GM12878 (cell line): ENCODE data around the gene LTB. TPM values are rescaled to one million over a fixed set of nuclear protein-coding genes. Genes with fewer than 3 reads are reported as not detected.

Source experiments
- ATAC-seq: fragments of 200-7000 bp; cut with Tn5 transposase; 3 replicates; pipeline ENCODE4 v1.9.1; 2020; ENCODE audit warnings: mild to moderate bottlenecking, moderate library complexity
- BruUV-seq: library from RNA; stranded (reverse); fragments of 400-500 nt; replicated peaks from 2 replicates; lab custom pipeline; 2021; lab: Mats Ljungman, UMichigan
- CTCF ChIA-PET: fragments of 300-600 bp; sonication (Branson Sonifier 250); formaldehyde crosslinking; extraction: SDS; loops from one replicate; lab custom pipeline; 2021; ENCODE audit warnings: inconsistent platforms; lab: Yijun Ruan, JAX
- POLR2A ChIA-PET: fragments of 350-600 bp; formaldehyde crosslinking; extraction: SDS; loops from one replicate; lab custom pipeline; 2021; ENCODE audit warnings: inconsistent platforms; lab: Charles Lee
- RAD21 ChIA-PET: fragments of 300-600 bp; sonication (Branson Sonifier 250); formaldehyde crosslinking; loops from one replicate; lab custom pipeline; 2023; ENCODE audit warnings: antibody characterized with exemption; ENCODE audit not compliant: unreplicated experiment; lab: Charles Lee
- SMC1A ChIA-PET: fragments of 300-600 bp; sonication (Branson Sonifier 250); formaldehyde crosslinking; loops from one replicate; lab custom pipeline; 2023; ENCODE audit not compliant: unreplicated experiment, uncharacterized antibody; lab: Charles Lee
- DNase-seq: peaks from one replicate; pipeline ENCODE4 v3.0.0-alpha.2; 2011; ENCODE audit warnings: low read depth, low spot score
- FAIRE-seq: peaks from 3 replicates; lab custom pipeline; 2011; peaks lifted over from hg19 to GRCh38; lab: Jason Lieb, UNC
- H2AFZ ChIP-seq: 2 replicates; pipeline ENCODE4 v1.6.0; 2011; ENCODE audit warnings: low read depth, low read length, control low read depth; ENCODE audit not compliant: control insufficient read depth
- H3K27ac ChIP-seq: 2 replicates; pipeline ENCODE4 v1.5.1; 2011; ENCODE audit warnings: control low read depth; ENCODE audit not compliant: control insufficient read depth, insufficient read depth
- H3K27me3 ChIP-seq, 2 experiments: replicated peaks in 1 of 2; 2 replicates each; pipeline versions ENCODE4 v1.6.0 to v1.6.1; 2011; ENCODE audit warnings: low read length in 1 of 2; ENCODE audit not compliant: control insufficient read depth in 2 of 2, insufficient read depth in 2 of 2
- H3K36me3 ChIP-seq, 2 experiments: 2 replicates each; pipeline ENCODE4 v1.5.1; 2011; ENCODE audit warnings: low read length in 1 of 2; ENCODE audit not compliant: control insufficient read depth in 2 of 2, insufficient read depth in 2 of 2
- H3K4me1 ChIP-seq: 2 replicates; pipeline ENCODE4 v1.6.1; 2011; ENCODE audit warnings: mild to moderate bottlenecking, low read length, moderate library complexity, mixed read lengths; ENCODE audit not compliant: control insufficient read depth, insufficient read depth
- H3K4me2 ChIP-seq: 2 replicates; pipeline ENCODE4 v1.6.0; 2011; ENCODE audit warnings: control low read depth; ENCODE audit not compliant: control insufficient read depth, insufficient read depth
- H3K4me3 ChIP-seq: fragments of 200-600 bp; sonication (generic); 2 replicates; pipeline ENCODE4 v1.5.1; 2016
- H3K79me2 ChIP-seq: 2 replicates; pipeline ENCODE4 v1.6.0; 2011; ENCODE audit warnings: low read length; ENCODE audit not compliant: control insufficient read depth, insufficient read depth
- H3K9ac ChIP-seq: 2 replicates; pipeline ENCODE4 v1.8.0; 2011; ENCODE audit warnings: low read length, control low read depth, mixed read lengths; ENCODE audit not compliant: control insufficient read depth, insufficient read depth
- H3K9me3 ChIP-seq: replicated peaks from 3 replicates; pipeline ENCODE4 v1.5.1; 2011; ENCODE audit warnings: mild to moderate bottlenecking, low read length; ENCODE audit not compliant: control insufficient read depth, insufficient read depth
- H4K20me1 ChIP-seq: 2 replicates; pipeline ENCODE4 v1.6.0; 2011; ENCODE audit not compliant: control insufficient read depth, insufficient read depth
- BCL11A ChIP-seq: IDR thresholded peaks from 2 replicates; pipeline ENCODE4 v1.6.1; 2011; ENCODE audit warnings: low read depth, low read length
- HDGF ChIP-seq: fragments of 450-650 bp; IDR thresholded peaks from 2 replicates; pipeline ENCODE4 v1.6.1; 2016; ENCODE audit warnings: antibody characterized with exemption
- POLR2AphosphoS2 ChIP-seq: IDR thresholded peaks from 2 replicates; pipeline ENCODE4 v1.6.1; 2011; ENCODE audit warnings: low read depth, mild to moderate bottlenecking, low read length, improper control_type of control experiment, moderate library complexity
- RBBP5 ChIP-seq: fragments of 200-600 bp; sonication (generic); conservative IDR thresholded peaks from 2 replicates; pipeline ENCODE4 v1.6.1; 2016
- RELB ChIP-seq: fragments of 450-650 bp; IDR thresholded peaks from 2 replicates; pipeline ENCODE4 v1.6.1; 2017; ENCODE audit warnings: low read depth, mild to moderate bottlenecking, moderate library complexity
- TAF1 ChIP-seq: IDR thresholded peaks from 2 replicates; pipeline ENCODE4 v1.6.1; 2011; ENCODE audit warnings: mild to moderate bottlenecking, low read depth, low read length, borderline replicate concordance
- YY1 ChIP-seq: IDR thresholded peaks from 2 replicates; pipeline ENCODE4 v1.6.1; 2011; ENCODE audit warnings: low read depth, mild to moderate bottlenecking, low read length
- ZBED1 ChIP-seq: IDR thresholded peaks from 2 replicates; pipeline ENCODE4 v1.6.1; 2016; ENCODE audit warnings: borderline replicate concordance
- ZNF622 ChIP-seq: fragments of 450-650 bp; IDR thresholded peaks from 2 replicates; pipeline ENCODE4 v1.6.1; 2017; ENCODE audit warnings: mild to moderate bottlenecking, inconsistent platforms
- WGBS: methylation state at CpG from one replicate; pipeline ENCODE4 v1.1.6; 2016; ENCODE audit warnings: low lambda C conversion rate; ENCODE audit not compliant: insufficient replicate concordance, insufficient coverage; ENCODE audit errors: missing lambda C conversion rate; 5-methylcytosine and 5-hydroxymethylcytosine counted together
- in situ Hi-C: fragments of 300-500 bp; cut with MboI; formaldehyde crosslinking; loops from 9 replicates; pipeline ENCODE4 v1.14.3; 2018; ENCODE audit warnings: mixed read lengths
- intact Hi-C: fragments of 100-400 bp; cut with micrococcal nuclease; formaldehyde crosslinking; loops from one replicate; pipeline ENCODE4 v1.14.2; 2022; ENCODE audit not compliant: unreplicated experiment
- polyA plus RNA-seq, 11 experiments: library from polyadenylated mRNA; depleted of rRNA in 4 of 11; unstranded in 6 of 11; stranded (reverse) in 5 of 11; fragments of >200 nt; fragmentation: Nextera tagmentation in 4 of 11; fragmentation: Illumina TruSeq in 1 of 11; extraction: Ambion mirVana in 4 of 11; extraction: Trizol in 1 of 11; gene quantifications; 1 replicate in 1 of 11; 2 replicates in 10 of 11; pipeline versions ENCODE4 v1.2.1 to v1.2.3, GENCODE V29; 2011 to 2016; ENCODE audit warnings: inconsistent platforms in 2 of 11, missing spikeins in 2 of 11, low read depth in 1 of 11
- total RNA-seq, 4 experiments: library from RNA; depleted of rRNA in 3 of 4; stranded (reverse); fragments of >200 nt in 3 of 4; fragmentation: Illumina TruSeq in 1 of 4; extraction: Trizol in 1 of 4; gene quantifications; 2 replicates each; pipeline versions ENCODE4 v1.2.1 to v1.2.3, GENCODE V29; 2013 to 2021

Gene LTB
- total and polyA plus RNA-seq, 10 of the 15 experiments (the other 5 are each of a cell fraction or from before 2014, with no cell fraction given): 0.71 to 74.3 (median 20.0) TPM

DNA sequence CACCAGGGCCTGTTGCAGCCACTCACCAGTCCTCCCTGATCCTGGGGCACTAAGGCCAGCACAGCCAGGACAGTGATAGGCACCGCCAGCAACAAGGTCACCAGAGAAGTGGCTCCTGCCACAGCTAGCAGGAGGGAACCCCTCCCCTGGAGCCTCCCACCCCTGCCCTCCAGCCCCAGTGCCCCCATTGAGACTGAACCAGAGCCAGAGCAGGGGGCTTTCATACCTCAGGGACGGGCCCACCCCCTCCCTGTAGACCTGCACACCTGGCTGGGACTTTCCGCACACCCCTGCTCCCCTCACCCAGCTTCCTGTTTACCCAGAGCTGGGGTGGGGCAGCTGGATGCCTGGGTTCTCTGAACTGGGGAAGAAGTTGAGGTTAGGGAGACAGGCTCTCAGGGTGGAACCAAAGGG is at the start of gene LTB (continued):
- 0 out of 2 replicates have a peak, but pooled peaks have one; percentile 16 for TF ChIP-seq YY1
- 0 out of 2 replicates have a peak, but pooled peaks have one; percentile 4 for TF ChIP-seq HDGF
- TF ChIP-seq RBBP5: no peak
- TF ChIP-seq TAF1: peak; percentile 28; the same call in 1 of the 2 replicates
- TF ChIP-seq RELB: peak; percentile 68; the same call in 1 of the 2 replicates

DNA sequence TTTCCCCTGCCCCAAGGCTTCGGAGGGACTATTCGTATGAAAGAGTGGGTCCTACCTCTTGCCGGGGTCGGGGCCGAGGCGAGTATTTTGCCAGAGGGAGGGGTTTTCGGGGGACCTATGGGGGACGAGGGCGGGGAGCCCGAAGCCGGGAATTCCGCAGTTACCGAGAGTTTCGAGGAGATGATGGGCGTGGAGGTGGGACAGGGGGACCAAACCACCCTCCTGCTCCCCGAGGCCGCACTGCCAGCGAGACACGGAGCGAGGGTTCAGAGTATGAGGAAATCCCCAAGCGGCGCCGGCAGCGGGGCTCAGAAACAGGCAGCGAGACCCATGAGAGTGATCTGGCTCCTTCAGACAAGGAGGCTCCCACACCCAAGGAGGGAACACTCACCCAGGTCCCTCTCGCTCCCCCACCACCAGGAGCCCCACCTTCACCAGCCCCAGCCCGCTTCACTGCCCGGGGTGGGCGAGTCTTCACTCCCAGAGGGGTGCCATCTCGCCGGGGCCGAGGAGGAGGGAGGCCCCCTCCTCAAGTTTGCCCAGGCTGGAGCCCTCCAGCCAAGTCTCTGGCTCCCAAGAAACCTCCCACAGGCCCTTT is 49.6 kb upstream of the LTB start:
- no peak for TF ChIP-seq BCL11A
- TF ChIP-seq ZBED1: no peak
- no peak for TF ChIP-seq ZNF622
- TF ChIP-seq POLR2AphosphoS2: 0 out of 2 replicates have a peak, but pooled peaks have one; percentile 25
- FAIRE-seq: no peak

More for the DNA sequence above, 49.6 kb upstream of the LTB start:
- in situ Hi-C loops (no loop called here), intact Hi-C loops (no loop called here)
- Histone ChIP-seq H3K27me3 (no peaks in the 10 kb centered on the region), H3K4me3 (no peak overlapping the region), H3K9ac (no peak overlapping the region), H4K20me1 (no peaks in the 10 kb centered on the region), H2AFZ (no peak overlapping the region), H3K27ac (no peak overlapping the region), H3K4me1 (no peaks in the 10 kb centered on the region), H3K79me2 (no peaks in the 10 kb centered on the region; the same call in 1 of the 2 replicates), H3K9me3 (no peaks in the 10 kb centered on the region), H3K4me2 (no peak overlapping the region), H3K36me3 (peaks cover 56 to 66% of the 10 kb centered on the region in 2 experiments)
- no peak for ATAC-seq
- no TSS peak for BruUV-seq
- whole genome bisulfite sequencing: 91% methylated on average over 32 of the region's 32 CpGs
- POLR2A ChIA-PET: interaction anchor here (0.7 kb wide), 1 partner anchor 69 kb away, joined by 5 read pairs; no protein-coding TSS in a partner anchor
- SMC1A ChIA-PET: no interaction called here
- RAD21 ChIA-PET: no interaction called here
- CTCF ChIA-PET: no interaction called here
- no peak for DNase-seq
